H1 (cell line): ENCODE measurements around the gene OR52I2. TPM values are rescaled to one million over a fixed set of nuclear protein-coding genes. Genes with fewer than 3 reads are reported as not detected.

Source experiments
- CTCF ChIA-PET: fragments of 300-600 bp; sonication (Branson Sonifier 250); formaldehyde crosslinking; loops from one replicate; lab custom pipeline; 2021; ENCODE audit not compliant: partially characterized antibody; lab: Charles Lee
- POLR2A ChIA-PET: fragments of 300-600 bp; sonication (Branson Sonifier 250); formaldehyde crosslinking; loops from one replicate; lab custom pipeline; 2021; ENCODE audit warnings: inconsistent platforms; ENCODE audit not compliant: partially characterized antibody; lab: Charles Lee
- DNase-seq, 2 experiments: peaks; one replicate each; pipeline versions ENCODE4 v3.0.0 to v3.0.0-alpha.2; 2010 to 2022; ENCODE audit warnings: low spot score in 2 of 2, low read depth in 1 of 2, mixed read lengths in 1 of 2
- FAIRE-seq: peaks from 2 replicates; lab custom pipeline; 2011; peaks lifted over from hg19 to GRCh38; lab: Jason Lieb, UNC
- H2AFZ ChIP-seq: 2 replicates; pipeline ENCODE4 v1.8.1; 2012; ENCODE audit warnings: low read length, inconsistent platforms
- H2AK5ac ChIP-seq: 2 replicates; pipeline ENCODE4 v1.6.1; 2013; ENCODE audit warnings: low read depth, low read length
- H2BK120ac ChIP-seq: replicated peaks from 2 replicates; pipeline ENCODE3; 2013; ENCODE audit warnings: low read depth, low read length, inconsistent platforms
- H2BK12ac ChIP-seq: 2 replicates; pipeline ENCODE4 v1.6.1; 2013; ENCODE audit warnings: low read depth, low read length
- H2BK15ac ChIP-seq: 2 replicates; pipeline ENCODE4 v1.6.1; 2013; ENCODE audit warnings: low read length
- H2BK20ac ChIP-seq: 2 replicates; pipeline ENCODE4 v1.6.1; 2013; ENCODE audit warnings: low read length
- H2BK5ac ChIP-seq: 2 replicates; pipeline ENCODE4 v1.6.1; 2013; ENCODE audit warnings: low read depth, low read length
- H3K14ac ChIP-seq: 2 replicates; pipeline ENCODE4 v1.6.1; 2013; ENCODE audit warnings: inconsistent platforms; ENCODE audit not compliant: insufficient read length
- H3K18ac ChIP-seq: 2 replicates; pipeline ENCODE4 v1.6.1; 2013; ENCODE audit warnings: low read length; ENCODE audit errors: extremely low read depth
- H3K23ac ChIP-seq: 2 replicates; pipeline ENCODE4 v1.6.1; 2013; ENCODE audit warnings: inconsistent platforms; ENCODE audit not compliant: insufficient read length
- H3K23me2 ChIP-seq: 2 replicates; pipeline ENCODE4 v1.6.1; 2013; ENCODE audit warnings: low read depth, low read length
- H3K27ac ChIP-seq: 2 replicates; pipeline ENCODE4 v1.6.1; 2011; ENCODE audit warnings: low read depth, low read length, inconsistent platforms
- H3K27me3 ChIP-seq, 4 experiments: replicated peaks in 1 of 4; 1 replicate in 1 of 4; 2 replicates in 3 of 4; pipeline versions ENCODE4 v1.6.1 to v1.8.1; 2011 to 2013; ENCODE audit warnings: low read length in 3 of 4, mild to moderate bottlenecking in 3 of 4, inconsistent platforms in 2 of 4, mixed read lengths in 2 of 4, moderate library complexity in 1 of 4; ENCODE audit not compliant: control insufficient read depth in 3 of 4, insufficient read depth in 3 of 4; ENCODE audit errors: extremely low read depth in 1 of 4
- H3K36me3 ChIP-seq, 4 experiments: 2 replicates each; pipeline versions ENCODE4 v1.6.1 to v1.8.1; 2011 to 2013; ENCODE audit warnings: mild to moderate bottlenecking in 4 of 4, low read length in 3 of 4, moderate library complexity in 2 of 4, control low read depth in 1 of 4, inconsistent platforms in 1 of 4; ENCODE audit not compliant: insufficient read depth in 4 of 4, control insufficient read depth in 2 of 4
- H3K4ac ChIP-seq: replicated peaks from 2 replicates; pipeline ENCODE3; 2013; ENCODE audit warnings: low read length, low read depth, mixed read lengths, inconsistent platforms; ENCODE audit not compliant: insufficient read length
- H3K4me1 ChIP-seq, 4 experiments: replicated peaks in 1 of 4; 1 replicate in 1 of 4; 2 replicates in 3 of 4; pipeline versions ENCODE4 v1.6.1 to v1.8.1; 2011 to 2013; ENCODE audit warnings: low read length in 3 of 4, inconsistent platforms in 2 of 4, mixed read lengths in 1 of 4; ENCODE audit not compliant: insufficient read depth in 4 of 4, control insufficient read depth in 3 of 4
- H3K4me2 ChIP-seq, 2 experiments: 2 replicates each; pipeline versions ENCODE4 v1.6.1 to v1.8.1; 2011 to 2013; ENCODE audit warnings: low read depth in 2 of 2, low read length in 2 of 2, control low read depth in 1 of 2, inconsistent platforms in 1 of 2, mild to moderate bottlenecking in 1 of 2; ENCODE audit not compliant: insufficient read depth in 1 of 2
- H3K4me3 ChIP-seq, 4 experiments: fragments of 200-600, 300-600 bp in 1 of 4; sonication (generic), shearing (Covaris generic), sonication (Bioruptor Twin) in 1 of 4; 2 replicates each; pipeline versions ENCODE4 v1.5.1 to v1.8.1; 2011 to 2016; ENCODE audit warnings: low read length in 4 of 4, low read depth in 3 of 4, control low read depth in 2 of 4, inconsistent platforms in 2 of 4, mild to moderate bottlenecking in 2 of 4, mixed read lengths in 1 of 4, moderate library complexity in 1 of 4; ENCODE audit not compliant: insufficient read depth in 2 of 4; ENCODE audit errors: extremely low read depth in 1 of 4
- H3K56ac ChIP-seq: replicated peaks from 2 replicates; pipeline ENCODE3; 2013; ENCODE audit warnings: low read depth, mild to moderate bottlenecking, mixed read lengths, low read length, inconsistent platforms; ENCODE audit not compliant: insufficient read length
- H3K79me1 ChIP-seq: 2 replicates; pipeline ENCODE4 v1.6.1; 2013; ENCODE audit warnings: low read depth, low read length, control low read depth
- H3K79me2 ChIP-seq, 2 experiments: 2 replicates each; pipeline versions ENCODE4 v1.6.1 to v1.8.1; 2012 to 2013; ENCODE audit warnings: low read length in 2 of 2, mild to moderate bottlenecking in 2 of 2, inconsistent platforms in 1 of 2; ENCODE audit not compliant: insufficient read depth in 2 of 2, control insufficient read depth in 1 of 2
- H3K9ac ChIP-seq, 4 experiments: replicated peaks in 1 of 4; 1 replicate in 1 of 4; 2 replicates in 3 of 4; pipeline versions ENCODE4 v1.6.1 to v1.8.1; 2011 to 2013; ENCODE audit warnings: low read depth in 3 of 4, low read length in 3 of 4, control low read depth in 2 of 4, mild to moderate bottlenecking in 2 of 4, moderate library complexity in 2 of 4, inconsistent platforms in 1 of 4; ENCODE audit errors: extremely low read depth in 1 of 4
- H3K9me3 ChIP-seq, 2 experiments: 2 replicates each; pipeline versions ENCODE4 v1.6.1 to v1.8.1; 2012 to 2013; ENCODE audit warnings: mild to moderate bottlenecking in 2 of 2, moderate library complexity in 2 of 2, control low read depth in 1 of 2, inconsistent platforms in 1 of 2, low read depth in 1 of 2, low read length in 1 of 2, mixed read lengths in 1 of 2; ENCODE audit not compliant: insufficient read depth in 2 of 2
- H4K20me1 ChIP-seq, 2 experiments: replicated peaks in 1 of 2; 2 replicates each; pipeline versions ENCODE3 to v1.8.1; 2011 to 2013; ENCODE audit warnings: inconsistent platforms in 2 of 2, low read length in 2 of 2, mild to moderate bottlenecking in 1 of 2; ENCODE audit not compliant: insufficient read depth in 2 of 2, control insufficient read depth in 1 of 2
- H4K5ac ChIP-seq: 2 replicates; pipeline ENCODE4 v1.6.1; 2013; ENCODE audit warnings: low read length, low read depth, mixed read lengths, inconsistent platforms; ENCODE audit not compliant: insufficient read length
- H4K8ac ChIP-seq: 2 replicates; pipeline ENCODE4 v1.8.0; 2013; ENCODE audit warnings: mild to moderate bottlenecking, moderate library complexity, low read length, inconsistent platforms; ENCODE audit not compliant: insufficient read depth; ENCODE audit errors: extremely low read depth
- H4K91ac ChIP-seq: replicated peaks from 2 replicates; pipeline ENCODE3; 2013; ENCODE audit warnings: low read length, mixed read lengths, inconsistent platforms; ENCODE audit not compliant: insufficient read length
- CBX5 ChIP-seq: fragments of 300-800, 300-1000 bp; sonication (generic); IDR thresholded peaks from 2 replicates; pipeline ENCODE4 v1.7.1; 2016; ENCODE audit warnings: antibody characterized with exemption, low read length, low read depth
- POU5F1 ChIP-seq: IDR thresholded peaks from 2 replicates; pipeline ENCODE4 v1.6.1; 2011; ENCODE audit warnings: low read depth, mild to moderate bottlenecking, low read length, moderate library complexity
- SRF ChIP-seq: IDR thresholded peaks from 2 replicates; pipeline ENCODE4 v1.6.1; 2011; ENCODE audit warnings: mild to moderate bottlenecking, low read depth, low read length, moderate library complexity
- SUZ12 ChIP-seq: fragments of 200-600 bp; sonication (generic); IDR thresholded peaks from 2 replicates; pipeline ENCODE4 v1.6.1; 2012; ENCODE audit warnings: mild to moderate bottlenecking, inconsistent platforms, low read length, moderate library complexity, mixed read lengths
- WGBS, 2 experiments: shearing (Covaris generic) in 1 of 2; methylation state at CpG; one replicate each; pipeline versions ENCODE4 v1.1.6 to v1.1.7; 2013 to 2015; ENCODE audit warnings: low lambda C conversion rate in 2 of 2, mixed read lengths in 2 of 2, inconsistent platforms in 1 of 2, low coverage in 1 of 2, missing lambda C conversion rate in 1 of 2; ENCODE audit not compliant: insufficient replicate concordance in 2 of 2, insufficient coverage in 1 of 2, insufficient read length in 1 of 2; ENCODE audit errors: extremely low coverage in 1 of 2, missing lambda C conversion rate in 1 of 2; 5-methylcytosine and 5-hydroxymethylcytosine counted together
- polyA plus RNA-seq, 7 experiments: library from polyadenylated mRNA; depleted of rRNA in 3 of 7; stranded (reverse) in 5 of 7; unstranded in 2 of 7; fragments of >200 nt in 5 of 7; fragments of 200-250 nt in 2 of 7; gene quantifications; 1 replicate in 5 of 7; 2 replicates in 1 of 7; 4 replicates in 1 of 7; pipeline versions ENCODE4 v1.2.1 to v1.2.3, GENCODE V29; 2011 to 2013; ENCODE audit warnings: missing spikeins in 2 of 7, mixed read lengths in 2 of 7
- total RNA-seq: library from RNA; stranded (reverse); fragmentation: NEBNext Ultra II Directional; extraction: Animal tissue kit (Norgen Biotek cat#: 25700); gene quantifications from 2 replicates; pipeline ENCODE4 v1.2.1, GENCODE V29; 2021

Gene OR52I2
- total and polyA plus RNA-seq, 2 of the 8 experiments (the other 6 are each of a cell fraction or from before 2014, with no cell fraction given) = not detected

DNA sequence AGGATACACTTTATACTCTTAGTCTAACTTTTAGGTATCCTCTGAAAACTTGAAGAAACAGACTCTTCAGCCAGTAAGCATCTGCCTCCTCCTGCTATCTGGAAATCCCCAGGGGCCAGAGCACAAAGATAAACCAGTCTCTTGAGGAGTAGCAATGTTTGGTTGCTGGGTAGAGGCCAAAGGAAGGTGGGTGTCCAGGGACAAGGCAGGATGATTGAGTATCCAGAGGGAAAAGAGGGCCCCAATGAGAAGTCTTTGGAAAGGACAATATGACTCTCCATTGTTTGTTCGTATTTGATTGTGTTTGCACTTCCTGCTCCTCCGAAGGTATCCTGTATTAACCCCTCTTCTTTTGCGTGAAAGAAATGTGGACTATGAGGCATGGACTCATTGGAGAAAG, 7.5 kb downstream of the OR52I2 start:
- ChIA-PET POLR2A (no interaction called here), CTCF (no interaction called here)
- 100% methylated on average over 3 of the region's 3 CpGs; no CpG with 5 or more reads in 1 of the 2 experiments for WGBS, 2 experiments
- Histone ChIP-seq H2BK120ac (no peak overlapping the region), H3K4ac (no peak overlapping the region), H4K5ac (no peak overlapping the region), H3K79me1 (no peaks in the 10 kb centered on the region), H4K8ac (no peak overlapping the region), H2BK12ac (no peak overlapping the region), H2BK15ac (no peak overlapping the region), H3K9ac (no peak overlapping the region), H4K20me1 (no peaks in the 10 kb centered on the region), H3K27me3 (no peaks in the 10 kb centered on the region), H3K36me3 (no peaks in the 10 kb centered on the region), H2AK5ac (no peak overlapping the region), H3K4me1 (no peaks in the 10 kb centered on the region), H3K14ac (no peak overlapping the region), H3K4me3 (no peak overlapping the region), H3K18ac (no peak overlapping the region), H2BK5ac (no peak overlapping the region), H3K27ac (no peak overlapping the region), H2BK20ac (no peak overlapping the region), H2AFZ (no peak overlapping the region), H3K23ac (no peak overlapping the region), H3K9me3 (no peaks in the 10 kb centered on the region), H3K79me2 (no peaks in the 10 kb centered on the region), H3K4me2 (no peak overlapping the region), H3K23me2 (no peaks in the 10 kb centered on the region; the same call in 1 of the 2 replicates), H4K91ac (no peak overlapping the region), H3K56ac (no peak overlapping the region)
- no peak for FAIRE-seq
- no peak for DNase-seq
- no peak for TF ChIP-seq POU5F1
- no peak for TF ChIP-seq CBX5
- TF ChIP-seq SRF = no peak
- TF ChIP-seq SUZ12 = no peak
